Measurements from ENCODE around the gene DDX27. TPM values are rescaled to one million over a fixed set of nuclear protein-coding genes. Genes with fewer than 3 reads are reported as not detected.

Gene DDX27
- total and polyA plus RNA-seq, 2 of the 8 experiments (the other 6 are each of a cell fraction or from before 2014, with no cell fraction given) = 42.7 to 51.0 TPM

- Histone ChIP-seq H3K9me3 (ENCODE audit: insufficient read depth in 2 of 2, low read depth in 1 of 2, low read length in 1 of 2) (no peaks in the 10 kb centered on the region), H2BK20ac (ENCODE audit: low read length) (no peak overlapping the region), H4K5ac (ENCODE audit: insufficient read length, low read depth, low read length) (no peak overlapping the region), H3K56ac (replicated peaks; ENCODE audit: insufficient read length, low read depth, low read length) (no peak overlapping the region), H3K79me2 (ENCODE audit: control insufficient read depth in 1 of 2, insufficient read depth in 2 of 2, low read length in 2 of 2) (peaks cover 28 to 93% of the 10 kb centered on the region in 2 experiments), H4K20me1 (replicated peaks in 1 of 2; ENCODE audit: control insufficient read depth in 1 of 2, insufficient read depth in 2 of 2, low read length in 2 of 2) (peaks cover 9 to 13% of the 10 kb centered on the region in 2 experiments), H3K27ac (ENCODE audit: low read depth, low read length) (no peak overlapping the region), H4K8ac (ENCODE audit: extremely low read depth, insufficient read depth, low read length) (no peak overlapping the region), H2AFZ (ENCODE audit: low read length) (no peak overlapping the region), H3K14ac (ENCODE audit: insufficient read length) (no peak overlapping the region), H2BK120ac (replicated peaks; ENCODE audit: low read depth, low read length) (no peak overlapping the region), H3K79me1 (ENCODE audit: low read depth, low read length) (peaks cover 6% of the 10 kb centered on the region), H3K36me3 (ENCODE audit: control insufficient read depth in 2 of 4, insufficient read depth in 4 of 4, low read length in 3 of 4) (peaks cover 0 to 3% (median 0%) of the 10 kb centered on the region in 4 experiments; a peak in 1 of 8 replicates), H3K27me3 (replicated peaks in 1 of 4; ENCODE audit: control insufficient read depth in 3 of 4, extremely low read depth in 1 of 4, insufficient read depth in 3 of 4, low read length in 3 of 4) (no peaks in the 10 kb centered on the region), H3K4me2 (ENCODE audit: insufficient read depth in 1 of 2, low read depth in 2 of 2, low read length in 2 of 2) (no peak overlapping the region), H3K23ac (ENCODE audit: insufficient read length) (no peak overlapping the region), H2BK12ac (ENCODE audit: low read depth, low read length) (no peak overlapping the region), H3K4me1 (replicated peaks in 1 of 4; ENCODE audit: control insufficient read depth in 3 of 4, insufficient read depth in 4 of 4, low read length in 3 of 4) (peaks cover 0 to under 1% (median 0%) of the 10 kb centered on the region in 4 experiments; a peak in 1 of 7 replicates), H3K4ac (replicated peaks; ENCODE audit: insufficient read length, low read depth, low read length) (no peak overlapping the region), H3K9ac (replicated peaks in 1 of 4; ENCODE audit: extremely low read depth in 1 of 4, low read depth in 3 of 4, low read length in 3 of 4) (no peak overlapping the region), H3K18ac (ENCODE audit: extremely low read depth, low read length) (no peak overlapping the region), H3K4me3 (ENCODE audit: extremely low read depth in 1 of 4, insufficient read depth in 2 of 4, low read depth in 3 of 4, low read length in 4 of 4) (no peak overlapping the region), H3K23me2 (ENCODE audit: low read depth, low read length) (no peaks in the 10 kb centered on the region), H4K91ac (replicated peaks; ENCODE audit: insufficient read length, low read length) (no peak overlapping the region), H2BK15ac (ENCODE audit: low read length) (no peak overlapping the region), H2AK5ac (ENCODE audit: low read depth, low read length) (no peak overlapping the region), H2BK5ac (ENCODE audit: low read depth, low read length) (no peak overlapping the region)
- DNase-seq (ENCODE audit: low read depth in 1 of 2, low spot score in 2 of 2) (no peak), FAIRE-seq (no peak)
- ChIA-PET POLR2A (ENCODE audit: partially characterized antibody) (interaction anchor here (0.7 to 1.2 kb wide), 2 partner anchors 12 to 95 kb away, joined by 3 read pairs; no protein-coding TSS in a partner anchor), CTCF (ENCODE audit: partially characterized antibody) (interaction anchor here (1.1 to 2.8 kb wide), 5 partner anchors 35 to 48 kb away, joined by 3 to 16 read pairs (median 4); no protein-coding TSS in a partner anchor)
- WGBS, 2 experiments (ENCODE audit: extremely low coverage in 1 of 2, insufficient coverage in 1 of 2, insufficient read length in 1 of 2, insufficient replicate concordance in 2 of 2, low coverage in 1 of 2, low lambda C conversion rate in 2 of 2, missing lambda C conversion rate in 1 of 2) = 96% methylated on average over 8 of the region's 8 CpGs; no CpG with 5 or more reads in 1 of the 2 experiments
- TF ChIP-seq EGR1 (IDR thresholded peaks at IDR 0.05; ENCODE audit: borderline replicate concordance, low read depth, low read length) = no peak
- TF ChIP-seq JUN (IDR thresholded peaks at IDR 0.05; ENCODE audit: low read depth, low read length) = no peak
- no peak for TF ChIP-seq E2F6 (IDR thresholded peaks at IDR 0.05)
- no peak for TF ChIP-seq EP300 (IDR thresholded peaks at IDR 0.05; ENCODE audit: borderline replicate concordance in 1 of 2, low read depth in 2 of 2, low read length in 2 of 2)
- TF ChIP-seq BCL11A (IDR thresholded peaks at IDR 0.05; ENCODE audit: low read depth in 2 of 2, low read length in 2 of 2) = no peak
- no peak for TF ChIP-seq POLR2A (IDR thresholded peaks at IDR 0.05; ENCODE audit: control extremely low read depth in 1 of 2, low read depth in 2 of 2, low read length in 2 of 2)
- TF ChIP-seq CBX5 (IDR thresholded peaks at IDR 0.05; ENCODE audit: low read depth, low read length) = no peak
- TF ChIP-seq RNF2 (IDR thresholded peaks at IDR 0.05; ENCODE audit: borderline replicate concordance, low read depth, low read length, missing control alignments, poor library complexity, severe bottlenecking) = no peak
- no peak for TF ChIP-seq USF2 (IDR thresholded peaks at IDR 0.05; ENCODE audit: low read length)
- no peak for TF ChIP-seq SP4 (IDR thresholded peaks at IDR 0.05; ENCODE audit: low read length)
- TF ChIP-seq CTBP2 (IDR thresholded peaks at IDR 0.05; ENCODE audit: borderline replicate concordance, insufficient read depth, insufficient read length, low read length) = no peak
These were observed 37.8 kb upstream of the DDX27 start for GRCh38 chr20:49181265-49181877.

Measured in H1 (cell line).